ENCODE data around the gene SERPINA3.

Gene SERPINA3

DNA sequence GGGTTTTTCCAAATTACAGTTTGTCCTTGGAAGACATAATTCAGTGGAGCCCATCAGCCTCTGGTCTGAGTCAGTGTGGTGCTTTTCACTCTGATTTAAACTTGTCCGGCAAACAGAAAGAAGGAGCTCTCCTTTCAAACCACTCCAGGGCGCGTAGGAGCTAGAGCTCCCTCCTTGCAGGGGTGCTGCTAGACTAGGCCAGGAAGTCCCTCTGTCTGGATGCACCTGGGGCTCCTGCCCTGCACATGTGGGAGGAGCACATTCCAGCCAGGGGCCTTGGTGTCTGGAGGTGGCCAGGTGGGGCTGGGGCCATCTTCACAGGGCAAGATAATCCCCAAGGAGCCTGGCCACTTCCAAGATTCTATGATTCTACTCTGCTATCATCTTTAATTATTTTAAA lies 3.1 kb downstream of the SERPINA3 start:
- no peak for DNase-seq

- DNase-seq: no peak
Observed at GRCh38 chr14:94615823-94616570, 3.8 kb downstream of the SERPINA3 start.

GRCh38 chr14:94617366-94617941 lies 5.3 kb downstream of the SERPINA3 start:
- DNase-seq: no peak

GRCh38 chr14:94617988-94618822 lies 6.0 kb downstream of the SERPINA3 start:
- peak; percentile 6 for DNase-seq

DNA sequence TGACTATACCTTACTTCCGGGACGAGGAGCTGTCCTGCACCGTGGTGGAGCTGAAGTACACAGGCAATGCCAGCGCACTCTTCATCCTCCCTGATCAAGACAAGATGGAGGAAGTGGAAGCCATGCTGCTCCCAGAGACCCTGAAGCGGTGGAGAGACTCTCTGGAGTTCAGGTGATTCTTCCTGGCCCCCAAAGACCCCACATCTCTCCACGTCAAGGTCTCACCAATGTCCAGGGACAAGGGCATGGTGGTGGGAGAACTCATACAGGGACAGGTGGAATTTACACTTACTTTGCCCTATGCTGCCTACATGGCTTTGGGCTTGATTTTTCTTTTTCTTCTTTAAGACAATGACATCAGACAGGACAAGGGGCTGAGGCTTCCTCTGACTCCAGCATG lies 7.1 kb downstream of the SERPINA3 start:
- DNase-seq: no peak

- DNase-seq: no peak
Observed at GRCh38 chr14:94620597-94620996, 8.4 kb downstream of the SERPINA3 start.

DNA sequence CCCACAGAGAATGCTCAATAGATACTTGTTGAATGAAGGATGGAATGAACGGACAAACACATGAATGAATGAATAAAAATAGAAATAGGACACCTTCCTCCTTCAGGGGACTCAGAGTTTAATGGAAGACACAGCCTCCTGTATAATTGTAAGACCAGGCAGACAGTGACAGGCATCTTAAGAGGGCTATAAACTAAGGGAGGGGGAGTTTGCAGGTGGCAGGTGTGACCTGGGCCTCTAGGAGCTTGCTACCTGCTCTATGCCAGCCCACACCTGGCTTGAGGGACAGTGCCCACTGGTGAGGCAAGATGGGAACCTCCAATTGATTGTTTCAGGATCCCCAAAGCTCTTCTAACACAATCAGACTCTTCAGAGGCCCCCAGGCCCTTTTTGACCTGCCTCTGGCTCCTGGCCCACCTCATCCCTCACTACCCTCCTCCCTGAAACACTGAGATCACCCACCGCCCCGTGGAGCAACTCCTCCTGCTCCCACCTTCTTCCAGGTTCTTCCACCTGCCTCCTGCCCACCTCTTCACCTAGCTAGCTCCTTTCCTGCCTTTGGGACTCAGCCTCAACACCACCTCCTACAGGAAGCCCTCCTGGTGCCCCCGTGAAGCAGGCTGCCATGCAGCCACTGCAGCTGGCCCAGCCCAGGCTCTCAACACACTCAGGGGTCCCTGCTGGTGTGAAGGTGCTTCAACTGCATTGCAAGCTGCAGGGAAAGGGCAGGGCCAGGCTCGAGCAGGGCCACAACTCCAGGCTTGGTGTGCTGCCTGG lies 9.4 kb downstream of the SERPINA3 start:
- DNase-seq: no peak

- DNase-seq: no peak
Observed at GRCh38 chr14:94622653-94623421, 10.6 kb downstream of the SERPINA3 start.

DNA sequence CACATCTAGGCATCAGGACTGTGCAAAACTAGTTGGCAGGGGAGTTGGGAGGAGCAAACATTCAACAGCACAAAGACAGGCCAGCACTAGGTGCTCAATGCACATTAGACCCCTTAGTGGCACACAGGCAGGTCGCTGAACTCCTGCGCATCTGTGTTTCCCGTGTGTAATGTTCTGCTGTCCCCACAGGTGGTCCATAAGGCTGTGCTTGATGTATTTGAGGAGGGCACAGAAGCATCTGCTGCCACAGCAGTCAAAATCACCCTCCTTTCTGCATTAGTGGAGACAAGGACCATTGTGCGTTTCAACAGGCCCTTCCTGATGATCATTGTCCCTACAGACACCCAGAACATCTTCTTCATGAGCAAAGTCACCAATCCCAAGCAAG lies 11.2 kb downstream of the SERPINA3 start:
- no peak for DNase-seq

GRCh38 chr14:94623856-94624499 lies 11.8 kb downstream of the SERPINA3 start:
- DNase-seq: no peak

DNA sequence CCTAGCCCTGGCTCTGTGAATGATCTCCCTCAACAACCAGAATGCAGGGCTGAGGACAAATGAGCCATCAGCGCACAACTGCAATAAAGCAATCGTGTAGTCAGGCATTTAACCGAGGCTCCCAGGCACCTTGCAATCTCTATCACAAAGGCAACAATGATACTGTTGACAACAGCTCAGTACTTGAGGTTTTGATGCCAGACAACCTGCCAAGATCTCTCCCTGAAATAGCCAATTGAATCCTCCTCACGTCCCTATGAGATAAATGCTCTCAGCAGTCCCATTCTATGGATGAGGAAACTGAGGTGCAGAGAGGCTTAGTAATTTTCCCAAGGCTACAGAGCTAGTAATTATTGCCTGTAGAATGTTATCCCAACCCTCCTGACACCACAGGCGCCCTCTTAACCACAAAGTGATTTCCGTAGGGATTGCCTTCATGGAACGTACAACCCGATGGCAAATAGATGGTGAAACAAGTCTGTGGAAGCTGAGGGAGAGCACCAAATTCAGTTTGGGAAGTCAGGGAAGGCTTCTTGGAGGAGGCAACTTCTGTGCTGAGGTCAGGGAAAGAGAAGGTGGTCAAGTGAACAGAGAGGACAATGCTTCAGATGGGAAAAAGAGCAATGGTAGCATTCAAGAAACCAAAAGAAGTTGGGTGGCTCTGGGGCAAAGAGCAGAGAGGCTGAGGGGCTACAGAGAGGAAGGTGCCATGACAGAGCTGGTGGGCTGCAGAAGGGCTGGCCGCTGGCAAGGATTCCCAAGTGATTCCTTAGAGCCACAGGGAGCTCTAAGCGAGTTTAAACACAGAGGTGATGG lies 12.6 kb downstream of the SERPINA3 start:
- DNase-seq: no peak

DNA sequence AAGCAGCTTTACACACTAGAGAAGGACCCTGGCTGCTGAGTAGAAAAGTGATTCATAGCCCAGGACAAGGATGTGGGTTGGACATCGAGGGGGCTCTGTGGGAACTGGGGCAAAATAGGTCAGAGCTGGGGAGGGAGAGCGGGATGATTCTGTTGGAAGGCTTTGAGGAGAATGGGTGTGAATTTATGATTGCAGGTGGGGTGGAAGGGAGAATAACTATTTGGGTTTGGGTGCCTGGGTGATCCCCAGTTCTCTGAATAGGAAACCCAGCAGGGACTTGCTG lies 13.1 kb downstream of the SERPINA3 start:
- no peak for DNase-seq

DNA sequence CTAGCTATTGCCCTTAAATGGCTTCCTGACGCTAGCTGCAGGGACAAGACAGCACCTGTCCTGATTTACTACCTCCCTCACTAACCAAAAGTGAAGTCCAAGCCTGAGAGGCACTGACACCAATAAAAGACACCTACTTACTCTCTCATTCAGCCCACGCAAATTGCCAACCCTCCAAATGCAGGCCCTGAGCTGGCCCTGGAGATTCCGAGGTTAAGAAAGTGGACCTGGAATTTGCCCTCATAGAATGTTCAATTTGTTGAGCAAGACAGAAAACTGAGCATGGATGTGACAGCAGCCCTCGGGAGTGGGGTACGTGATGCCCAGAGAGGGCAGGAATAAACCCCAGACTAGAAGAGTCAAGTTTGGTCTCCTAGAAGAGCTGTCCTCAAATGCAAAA lies 16.4 kb downstream of the SERPINA3 start:
- no peak for DNase-seq

GRCh38 chr14:94630396-94630795 lies 18.2 kb downstream of the SERPINA3 start:
- no peak for DNase-seq

GRCh38 chr14:94631050-94631449 lies 18.9 kb downstream of the SERPINA3 start:
- no peak for DNase-seq

DNA sequence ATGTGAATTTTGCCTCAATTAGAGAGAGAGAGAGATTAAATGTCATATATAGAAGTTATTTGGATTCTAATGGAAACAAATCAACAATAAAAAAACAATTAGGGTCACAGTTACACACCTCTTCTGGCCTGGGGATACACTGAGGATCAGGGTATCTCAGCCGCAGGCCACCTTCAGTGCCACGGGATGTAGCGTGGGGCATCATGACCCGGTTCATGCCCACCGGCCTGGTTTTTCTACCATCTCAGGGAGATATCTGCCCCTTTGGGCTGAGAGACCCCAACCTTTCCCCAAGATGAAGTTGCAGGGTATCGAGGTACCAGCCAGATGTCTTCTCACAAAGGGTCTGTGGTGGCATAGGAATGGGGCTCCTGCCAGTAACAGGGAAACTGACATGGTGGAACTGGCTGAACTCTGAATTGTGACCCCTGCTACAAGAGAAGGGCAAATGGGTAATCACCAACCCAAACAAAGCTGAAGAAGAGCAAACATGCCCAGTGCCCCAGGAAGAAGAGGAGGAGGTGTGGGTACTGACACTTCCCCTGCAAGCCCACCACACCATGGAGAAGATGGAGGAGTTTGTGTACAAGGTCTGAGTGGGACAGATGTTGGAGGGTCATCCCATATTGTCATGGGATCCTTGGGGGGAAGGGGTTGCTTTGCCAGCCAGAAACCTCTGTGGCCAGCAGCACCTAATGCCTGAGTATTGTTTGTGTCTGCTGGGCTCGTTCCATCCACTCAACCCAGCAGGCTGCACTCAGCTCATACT lies 19.5 kb downstream of the SERPINA3 start:
- DNase-seq: no peak

DNA sequence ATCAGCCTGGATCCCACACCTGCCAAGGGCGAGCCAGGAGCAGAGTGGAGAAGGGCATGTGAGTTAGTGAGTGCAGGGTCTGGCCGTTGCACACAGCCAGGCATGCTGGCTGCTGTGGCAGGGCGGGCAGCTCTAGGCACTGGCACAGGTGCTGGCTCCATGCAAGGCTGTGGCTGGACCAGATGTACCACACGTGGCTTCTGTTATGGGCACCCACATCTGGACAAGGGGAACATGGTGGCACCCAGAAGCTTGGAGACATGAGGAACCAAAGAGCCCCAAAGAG lies 20.1 kb downstream of the SERPINA3 start:
- DNase-seq: no peak

- DNase-seq: no peak
Observed at GRCh38 chr14:94633121-94633520, 20.9 kb downstream of the SERPINA3 start.

DNA sequence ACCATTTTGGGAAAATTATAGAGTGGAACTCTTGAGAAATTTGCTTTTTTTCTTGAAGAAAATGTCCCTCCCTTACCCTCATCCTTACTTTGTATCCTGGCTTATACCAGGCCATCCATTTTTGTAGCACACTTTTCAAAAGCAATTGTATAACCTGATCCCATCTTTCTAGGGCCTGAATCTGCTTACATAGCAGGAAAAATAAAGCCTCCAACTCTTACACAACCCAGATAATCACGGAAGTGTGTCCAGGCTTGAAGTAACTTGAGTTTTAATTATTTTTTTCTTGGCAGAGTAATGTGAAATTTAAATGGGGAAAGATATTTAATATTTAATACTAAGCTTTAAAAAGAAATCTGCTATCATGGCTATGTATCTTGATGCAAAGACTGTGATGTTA lies 23.0 kb downstream of the SERPINA3 start:
- no peak for DNase-seq

DNA sequence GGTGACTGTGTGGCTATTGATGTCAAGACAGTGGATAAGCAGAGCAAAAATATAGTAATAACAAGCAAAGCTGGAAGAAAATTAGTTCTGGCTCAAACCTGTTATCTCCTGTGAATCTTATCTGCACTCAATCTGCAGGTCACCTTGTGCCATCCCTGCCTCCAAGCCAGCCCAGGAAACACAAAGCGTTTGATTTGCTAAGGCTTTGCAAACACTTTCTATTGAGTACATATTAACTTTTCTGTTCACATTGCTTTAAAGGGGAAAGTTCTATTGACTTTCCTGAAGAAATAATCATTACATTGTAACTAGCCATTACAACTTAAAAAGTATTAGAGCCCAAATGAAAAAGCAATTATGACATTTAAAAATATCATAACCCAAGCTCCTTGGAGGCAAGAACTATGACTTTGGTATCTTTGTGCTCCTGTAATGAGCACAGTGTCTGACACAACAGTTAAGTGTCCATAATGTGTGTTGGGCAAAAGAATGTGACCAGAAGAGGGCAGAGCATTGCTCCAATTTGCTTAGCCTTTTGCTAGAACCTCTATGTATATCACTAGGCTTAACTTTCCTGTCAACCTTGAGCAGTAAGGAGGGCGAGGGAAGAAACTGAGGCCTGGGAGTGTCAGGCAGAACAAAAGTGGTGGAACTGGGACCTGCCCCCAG lies 24.7 kb downstream of the SERPINA3 start:
- no peak for DNase-seq
